Adipose tissue (tissue), 3 donors: ENCODE measurements around the gene PDE4DIP. TPM values are rescaled to one million over a fixed set of nuclear protein-coding genes. Genes with fewer than 3 reads are reported as not detected.
"Not testable (repeated sequence)": the region's sequence is repeated elsewhere in the genome, so short reads cannot be mapped to it uniquely, and the experiment has no call there.

Source experiments
- H3K27ac ChIP-seq: one replicate; pipeline ENCODE4 v1.5.1; 2013; ENCODE audit warnings: low read depth, low read length
- WGBS, 3 donors: extraction: QIAGEN DNeasy Blood & Tissue Kit; methylation state at CpG; one replicate each; pipeline ENCODE4 v1.1.7; 2013; 5-methylcytosine and 5-hydroxymethylcytosine counted together
- polyA plus RNA-seq, 3 donors: library from polyadenylated mRNA; stranded (reverse); fragments of 200-250 nt; gene quantifications; one replicate each; pipeline ENCODE4 v1.2.3, GENCODE V29; 2013
- donor health status: healthy with polysubstance abuse.
- donor health status: Bipolar disorder and iron deficiency.
- donor health status: healthy.

The PDE4DIP gene
- polyA plus RNA-seq, 3 donors = 11.7 to 37.3 (median 34.9) TPM

- no CpG with 5 or more reads among the region's 3 CpGs for WGBS, 3 donors
- H3K27ac ChIP-seq = not testable (repeated sequence)
Measured at GRCh38 chr1:148862590-148862989, 18.4 kb downstream of the PDE4DIP start.

DNA sequence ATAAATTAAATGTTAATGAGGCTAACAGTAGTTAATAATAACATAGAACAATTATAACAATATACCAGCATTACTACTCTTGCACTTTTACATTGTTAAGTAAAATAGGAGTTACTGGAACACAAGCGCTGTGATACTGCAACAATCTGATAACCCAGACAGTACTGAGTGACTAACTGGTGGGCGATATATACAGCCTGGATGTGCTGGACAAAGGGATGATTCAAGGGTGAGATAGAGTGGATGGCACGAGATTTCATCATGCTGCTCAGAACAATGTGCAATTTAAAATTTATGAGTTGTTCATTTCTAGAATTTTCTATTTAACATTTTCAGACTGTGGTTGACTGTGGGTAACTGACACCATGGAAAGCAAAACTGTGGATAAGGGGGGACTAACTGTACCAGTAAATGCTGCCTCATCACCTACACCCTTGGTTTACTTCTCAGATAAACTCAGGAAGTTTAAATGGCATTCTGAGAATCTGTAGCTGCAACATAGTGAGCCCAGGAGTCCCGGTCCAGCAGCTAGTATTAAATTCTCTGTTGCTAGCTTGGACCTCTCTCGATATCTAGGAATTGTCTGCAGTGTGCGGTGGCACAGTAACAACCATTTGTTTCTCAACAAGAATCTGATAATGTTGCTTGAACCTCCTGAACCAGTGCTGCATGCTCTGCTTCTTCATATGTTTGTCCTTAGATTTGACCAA lies 24.9 kb downstream of the PDE4DIP start:
- no CpG with 5 or more reads among the region's 6 CpGs for WGBS, 3 donors
- H3K27ac ChIP-seq = not testable (repeated sequence)

- WGBS, 3 donors = no CpG with 5 or more reads among the region's 1 CpG
- H3K27ac ChIP-seq = not testable (repeated sequence)
Measured at GRCh38 chr1:148869634-148869961, 25.4 kb downstream of the PDE4DIP start.

- not testable (repeated sequence) for H3K27ac ChIP-seq
- WGBS, 3 donors = 20% methylated on average over 1 of the region's 5 CpGs; no CpG with 5 or more reads in 2 of the 3 donors
Measured at GRCh38 chr1:148874408-148875388, 30.5 kb downstream of the PDE4DIP start.

- not testable (repeated sequence) for H3K27ac ChIP-seq
- WGBS, 3 donors = no CpG with 5 or more reads among the region's 2 CpGs
Measured at GRCh38 chr1:148879812-148880416, 35.7 kb downstream of the PDE4DIP start.

DNA sequence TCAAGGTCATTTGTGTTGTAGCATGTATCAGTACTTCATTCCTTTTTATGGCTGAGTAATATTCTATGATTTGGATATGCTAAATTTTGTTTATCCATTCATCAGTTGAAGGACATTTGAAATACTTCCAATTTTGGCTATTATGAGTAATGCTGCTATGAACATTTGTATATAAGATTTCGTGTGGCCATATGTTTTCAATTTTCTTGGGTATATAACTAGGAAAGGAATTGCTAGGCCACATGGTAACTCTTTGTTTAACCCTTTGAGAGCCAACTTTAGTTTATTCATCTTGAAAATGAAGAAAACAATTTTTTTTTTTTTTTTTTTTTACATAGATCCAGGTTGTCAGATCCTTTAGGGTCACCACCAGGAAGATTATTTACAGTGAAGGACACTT lies 37.0 kb downstream of the PDE4DIP start:
- H3K27ac ChIP-seq = not testable (repeated sequence)
- WGBS, 3 donors = no CpG with 5 or more reads among the region's 1 CpG

GRCh38 chr1:148885219-148885618 lies 41.0 kb downstream of the PDE4DIP start:
- not testable (repeated sequence) for H3K27ac ChIP-seq
- WGBS, 3 donors = 46 to 81% (median 48%) methylated on average over 2 of the region's 4 CpGs

DNA sequence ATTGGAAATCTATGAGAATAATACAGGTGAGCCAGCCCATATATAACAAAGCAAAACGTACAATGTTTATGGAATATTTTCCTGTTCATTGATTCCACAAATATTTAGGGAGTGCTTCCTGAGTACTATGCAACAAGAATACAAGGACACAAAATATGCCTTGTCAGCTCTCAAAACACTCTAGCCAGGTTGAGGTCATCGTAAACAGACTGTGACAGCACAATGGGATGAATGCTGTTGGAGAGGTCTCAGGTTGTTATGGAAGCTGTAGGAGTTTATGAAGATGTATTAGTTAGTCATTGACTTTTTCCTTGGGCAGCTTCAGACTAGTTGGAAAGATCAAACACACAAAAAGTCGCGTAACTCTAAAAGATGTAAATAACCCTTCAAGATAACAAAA lies 42.1 kb downstream of the PDE4DIP start:
- H3K27ac ChIP-seq = not testable (repeated sequence)
- WGBS, 3 donors = no CpG with 5 or more reads among the region's 4 CpGs

DNA sequence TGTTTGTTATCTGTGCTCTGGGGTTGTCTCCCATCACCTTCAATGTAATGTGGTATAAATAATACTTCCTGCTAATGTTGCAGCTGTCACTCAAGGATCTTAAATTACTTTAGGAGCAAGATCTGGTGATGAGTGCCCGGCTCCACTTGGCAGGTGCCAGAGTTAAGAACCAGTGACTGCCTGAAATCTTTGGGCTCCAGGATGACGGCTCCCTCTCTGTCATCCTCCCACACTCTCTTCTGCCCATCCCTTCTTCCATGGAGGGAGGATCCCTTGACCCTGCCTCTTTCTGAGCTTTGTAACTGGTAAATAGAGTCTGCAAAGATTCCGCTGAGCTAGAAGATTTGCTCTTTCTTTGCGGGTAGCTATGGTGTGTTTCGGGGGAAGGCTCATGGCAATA lies 44.4 kb downstream of the PDE4DIP start:
- WGBS, 3 donors = no CpG with 5 or more reads among the region's 5 CpGs
- H3K27ac ChIP-seq = not testable (repeated sequence)

DNA sequence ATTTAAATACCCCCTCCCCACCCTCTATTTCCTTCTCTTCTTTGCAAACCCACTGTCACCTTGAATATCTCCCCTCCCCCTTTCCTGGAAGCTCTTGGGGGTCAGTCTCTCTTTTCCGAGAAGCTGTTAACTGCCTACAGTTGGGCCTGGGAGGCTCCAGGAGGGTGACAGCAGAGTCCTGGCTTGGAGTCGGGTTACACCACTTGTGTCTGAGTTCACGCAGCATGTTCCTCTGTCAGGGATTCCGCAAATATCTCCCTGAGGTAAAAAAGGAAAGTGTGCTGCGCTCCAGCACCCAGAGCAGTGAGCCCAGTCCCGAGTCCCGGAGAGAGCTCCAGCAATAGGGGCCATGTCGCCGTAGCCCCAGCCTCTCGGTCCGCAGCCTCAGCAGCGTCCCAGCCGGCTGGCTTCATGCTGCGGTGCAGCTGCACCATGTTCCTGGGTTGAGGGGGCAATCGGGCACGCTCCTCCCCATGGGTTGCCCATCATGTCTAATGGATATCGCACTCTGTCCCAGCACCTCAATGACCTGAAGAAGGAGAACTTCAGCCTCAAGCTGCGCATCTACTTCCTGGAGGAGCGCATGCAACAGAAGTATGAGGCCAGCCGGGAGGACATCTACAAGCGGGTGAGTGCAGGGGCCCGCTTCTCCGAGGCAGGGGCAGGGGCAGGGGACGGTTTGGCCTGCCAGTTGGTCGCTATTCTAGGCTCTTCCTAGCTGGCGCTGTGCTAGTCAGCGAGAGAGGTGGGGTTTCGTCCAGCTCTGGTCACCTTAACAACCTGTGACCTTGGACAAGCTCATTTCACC lies 45.2 kb downstream of the PDE4DIP start:
- 83% methylated on average over 8 of the region's 28 CpGs; no CpG with 5 or more reads in 2 of the 3 donors for WGBS, 3 donors
- not testable (repeated sequence) for H3K27ac ChIP-seq

DNA sequence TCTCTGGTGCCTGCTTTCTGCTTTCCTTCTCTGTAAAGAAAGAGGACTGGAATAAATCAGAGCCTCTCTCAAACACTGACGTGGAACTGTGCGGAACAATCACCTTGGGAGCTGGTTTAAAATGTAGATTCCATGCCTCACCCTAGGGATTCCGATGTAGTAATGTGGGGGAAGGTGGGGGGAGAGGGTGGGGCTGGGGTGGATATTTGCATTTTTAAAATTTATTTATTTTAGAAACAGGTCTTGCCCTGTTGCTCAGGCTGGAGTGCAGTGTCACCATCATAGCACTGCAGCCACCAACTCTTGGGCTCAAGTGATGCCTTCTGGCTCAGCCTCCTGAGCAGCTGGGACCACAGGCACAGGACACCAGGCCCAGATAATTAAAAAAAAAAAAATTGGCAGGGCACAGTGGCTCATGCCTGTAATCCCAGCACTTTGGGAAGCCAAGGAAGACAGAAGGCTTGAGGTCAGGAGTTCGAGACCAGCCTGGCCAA lies 45.9 kb downstream of the PDE4DIP start:
- H3K27ac ChIP-seq = not testable (repeated sequence)
- no CpG with 5 or more reads among the region's 4 CpGs for WGBS, 3 donors

- not testable (repeated sequence) for H3K27ac ChIP-seq
- WGBS, 3 donors = no CpG with 5 or more reads among the region's 5 CpGs
Measured at GRCh38 chr1:148894360-148895352, 50.4 kb downstream of the PDE4DIP start.

DNA sequence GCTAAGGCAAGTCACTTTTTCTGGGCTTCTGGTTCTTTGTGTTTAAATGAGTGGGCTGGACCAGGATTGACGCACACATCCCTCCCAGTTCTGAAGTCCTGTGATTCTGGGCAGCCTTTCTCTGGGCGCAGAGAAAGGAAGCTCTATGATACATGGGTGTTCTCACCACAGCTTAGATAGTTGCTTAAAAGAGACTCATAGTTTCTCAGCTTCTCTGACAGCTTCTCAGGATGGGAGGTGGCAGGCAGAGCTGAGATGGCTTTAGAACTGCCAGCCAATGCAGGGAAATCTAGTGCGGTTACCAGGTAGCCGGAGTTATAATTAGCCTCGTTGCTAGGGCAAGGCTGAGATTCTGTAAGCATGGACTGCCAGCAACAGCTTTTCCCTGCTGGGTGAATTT lies 55.8 kb downstream of the PDE4DIP start:
- no CpG with 5 or more reads among the region's 5 CpGs for WGBS, 3 donors
- H3K27ac ChIP-seq = not testable (repeated sequence)

DNA sequence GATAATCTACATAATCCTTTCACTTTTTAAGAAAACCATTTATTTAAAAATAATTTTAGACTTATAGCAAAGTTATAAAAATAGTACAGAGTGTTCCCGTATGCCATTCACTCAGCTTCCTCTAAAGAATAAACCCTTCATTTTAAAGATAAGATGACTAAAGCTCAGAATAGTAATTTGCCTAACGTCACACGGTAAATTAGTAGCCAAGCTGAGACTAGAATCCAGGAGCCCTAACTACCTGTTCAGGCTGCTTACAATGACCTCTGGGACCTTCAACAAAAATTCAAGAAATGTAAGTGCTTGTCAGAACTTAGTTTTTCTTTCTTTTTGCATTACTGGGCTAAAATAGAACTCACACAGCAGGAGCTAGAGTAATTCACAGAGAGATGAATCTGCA lies 56.5 kb downstream of the PDE4DIP start:
- no CpG with 5 or more reads among the region's 3 CpGs for WGBS, 3 donors
- H3K27ac ChIP-seq = not testable (repeated sequence)

DNA sequence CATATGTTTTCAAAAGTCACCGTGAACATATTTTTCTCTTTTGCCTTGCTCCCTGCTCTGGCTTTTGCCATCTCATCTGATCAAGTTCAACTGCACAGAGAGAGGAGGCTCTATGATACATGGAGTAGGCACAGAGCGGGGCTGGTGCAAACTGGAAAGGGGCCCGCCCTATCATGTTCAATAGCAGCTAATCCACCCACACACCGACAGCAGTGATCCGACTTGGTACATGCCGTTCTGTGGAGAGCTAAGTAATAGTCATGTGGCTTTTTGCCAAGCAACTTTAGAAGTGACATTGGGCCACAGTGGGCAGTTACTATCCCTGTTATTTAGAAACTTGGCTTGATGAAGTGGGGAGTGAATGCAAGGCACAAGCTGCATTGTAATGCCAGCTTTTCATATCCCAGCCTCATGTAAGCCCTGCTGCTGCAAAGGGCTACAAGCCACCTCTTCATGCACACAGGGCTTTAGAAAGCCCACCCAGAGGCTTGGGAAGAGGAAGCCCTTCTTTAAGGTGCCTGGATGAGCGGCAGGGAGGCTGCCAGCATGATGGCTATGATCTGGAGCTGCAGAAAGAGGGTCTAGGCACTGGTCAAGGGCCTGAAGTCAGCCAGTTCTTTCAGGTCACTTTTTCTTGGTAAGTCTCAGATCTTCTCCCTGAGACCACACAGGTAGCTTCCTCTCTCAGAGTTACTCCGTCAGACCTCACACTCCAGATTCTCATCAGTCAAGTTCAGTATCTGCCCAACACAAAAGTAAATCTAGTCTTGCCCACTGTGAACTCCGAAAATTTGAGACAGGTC lies 57.1 kb downstream of the PDE4DIP start:
- H3K27ac ChIP-seq = not testable (repeated sequence)
- WGBS, 3 donors = 0 to 52% methylated on average over 1 to 3 of the region's 9 CpGs; no CpG with 5 or more reads in 1 of the 3 donors

DNA sequence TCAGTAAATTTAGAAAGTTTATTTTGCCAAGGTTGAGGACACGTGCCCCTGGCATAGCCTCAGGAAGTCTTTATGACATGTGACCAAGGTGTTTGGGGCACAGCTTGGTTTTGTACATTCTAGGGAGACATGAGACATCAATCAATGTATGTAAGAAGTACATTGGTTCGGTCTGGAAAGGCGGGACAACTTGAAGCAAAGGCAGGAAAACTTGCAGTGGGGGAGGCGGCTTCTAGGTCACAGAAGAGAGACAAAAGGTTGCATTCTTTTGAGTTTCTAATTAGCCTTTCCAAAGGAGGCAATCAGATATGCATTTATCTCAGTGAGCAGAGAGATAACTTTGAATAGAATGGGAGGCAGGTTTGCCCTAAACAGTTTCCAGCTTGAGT lies 57.7 kb downstream of the PDE4DIP start:
- not testable (repeated sequence) for H3K27ac ChIP-seq
- WGBS, 3 donors = no CpG with 5 or more reads among the region's 4 CpGs
